HEK293T (cell line): ENCODE results near the gene C1R.

Experiments
- CTCF ChIA-PET: fragments of 350-600 bp; formaldehyde crosslinking; extraction: SDS; loops from one replicate; lab custom pipeline; 2021; ENCODE audit warnings: antibody characterized with exemption, inconsistent platforms; lab: Yijun Ruan, JAX
- POLR2A ChIA-PET: fragments of 350-600 bp; formaldehyde crosslinking; extraction: SDS; loops from one replicate; lab custom pipeline; 2020; ENCODE audit warnings: antibody characterized with exemption, inconsistent platforms; lab: Yijun Ruan, JAX
- DNase-seq: peaks from one replicate; pipeline ENCODE4 v3.0.0; 2012; ENCODE audit warnings: mixed read lengths; ENCODE audit errors: extremely low spot score
- ARNT ChIP-seq: fragments of 450-650 bp; IDR thresholded peaks from 2 replicates; pipeline ENCODE4 v1.6.1; 2017; ENCODE audit warnings: mild to moderate bottlenecking
- BHLHE40 ChIP-seq: fragments of 450-650 bp; IDR thresholded peaks from 2 replicates; pipeline ENCODE4 v1.6.1; 2016; ENCODE audit warnings: mild to moderate bottlenecking, moderate library complexity, borderline replicate concordance
- CTBP1 ChIP-seq: fragments of 450-650 bp; IDR thresholded peaks from 2 replicates; pipeline ENCODE4 v1.6.1; 2016; ENCODE audit warnings: borderline replicate concordance
- ELF4 ChIP-seq: fragments of 450-650 bp; IDR thresholded peaks from 2 replicates; pipeline ENCODE4 v1.6.1; 2017; ENCODE audit warnings: antibody characterized with exemption
- FOXA1 ChIP-seq: fragments of 450-650 bp; IDR thresholded peaks from 2 replicates; pipeline ENCODE4 v1.6.1; 2016; ENCODE audit warnings: mild to moderate bottlenecking
- FOXK2 ChIP-seq: fragments of 450-650 bp; IDR thresholded peaks from 2 replicates; pipeline ENCODE4 v1.6.1; 2016; ENCODE audit warnings: mild to moderate bottlenecking
- FOXM1 ChIP-seq: fragments of 450-650 bp; IDR thresholded peaks from 2 replicates; pipeline ENCODE4 v1.6.1; 2017; ENCODE audit warnings: mild to moderate bottlenecking, borderline replicate concordance
- HDGF ChIP-seq: fragments of 450-650 bp; IDR thresholded peaks from 2 replicates; pipeline ENCODE4 v1.6.1; 2017; ENCODE audit warnings: antibody characterized with exemption, borderline replicate concordance
- L3MBTL2 ChIP-seq: fragments of 450-650 bp; conservative IDR thresholded peaks from 2 replicates; pipeline ENCODE4 v1.6.1; 2016; ENCODE audit warnings: mild to moderate bottlenecking
- LEF1 ChIP-seq: fragments of 450-650 bp; IDR thresholded peaks from 2 replicates; pipeline ENCODE4 v1.6.1; 2017; ENCODE audit warnings: mild to moderate bottlenecking, borderline replicate concordance
- NFRKB ChIP-seq: fragments of 450-650 bp; IDR thresholded peaks from 2 replicates; pipeline ENCODE4 v1.6.1; 2016; ENCODE audit warnings: mild to moderate bottlenecking, moderate library complexity
- PKNOX1 ChIP-seq: fragments of 450-650 bp; IDR thresholded peaks from 2 replicates; pipeline ENCODE4 v1.6.1; 2016
- SP1 ChIP-seq: fragments of 450-650 bp; IDR thresholded peaks from 2 replicates; pipeline ENCODE4 v1.6.1; 2017
- SUZ12 ChIP-seq: fragments of 450-650 bp; IDR thresholded peaks from 2 replicates; pipeline ENCODE4 v1.6.1; 2016; ENCODE audit warnings: mild to moderate bottlenecking
- TARDBP ChIP-seq: fragments of 450-650 bp; IDR thresholded peaks from 2 replicates; pipeline ENCODE4 v1.6.1; 2016
- ZNF384 ChIP-seq: fragments of 450-650 bp; IDR thresholded peaks from 2 replicates; pipeline ENCODE4 v1.6.1; 2016

Gene C1R

GRCh38 chr12:7078163-7078562 is 14.1 kb downstream of the C1R start:
- no peak for DNase-seq
- TF ChIP-seq SUZ12 (no peak), BHLHE40 (no peak), NFRKB (no peak), ELF4 (no peak), FOXA1 (no peak), FOXM1 (no peak), CTBP1 (no peak), LEF1 (no peak), ARNT (no peak), PKNOX1 (no peak), ZNF384 (no peak), TARDBP (no peak), HDGF (no peak), SP1 (no peak), FOXK2 (no peak), L3MBTL2 (no peak)
- CTCF ChIA-PET: no interaction called here
- POLR2A ChIA-PET: no interaction called here

- ChIA-PET POLR2A (interaction anchor here (1.0 to 1.8 kb wide), 2 partner anchors 132 to 133 kb away, joined by 3 to 5 read pairs; partner anchors contain the start of genes C12orf57 and RNU7-1), CTCF (no interaction called here)
- no peak for DNase-seq
- no peak for TF ChIP-seq LEF1
- no peak for TF ChIP-seq ARNT
- TF ChIP-seq L3MBTL2: no peak
- no peak for TF ChIP-seq HDGF
- TF ChIP-seq ELF4: no peak
- no peak for TF ChIP-seq PKNOX1
- TF ChIP-seq SUZ12: no peak
- no peak for TF ChIP-seq FOXM1
- TF ChIP-seq TARDBP: no peak
- TF ChIP-seq CTBP1: no peak
- no peak for TF ChIP-seq SP1
- no peak for TF ChIP-seq NFRKB
- TF ChIP-seq FOXK2: no peak
- no peak for TF ChIP-seq FOXA1
- TF ChIP-seq ZNF384: no peak
- no peak for TF ChIP-seq BHLHE40
These were observed 15.8 kb downstream of the C1R start for GRCh38 chr12:7076493-7076892.

GRCh38 chr12:7075939-7076338 is 16.3 kb downstream of the C1R start:
- ChIA-PET CTCF (no interaction called here), POLR2A (interaction anchor here (1.0 to 1.8 kb wide), 2 partner anchors 131 to 132 kb away, joined by 3 to 5 read pairs; partner anchors contain the start of genes C12orf57 and RNU7-1)
- no peak for DNase-seq
- no peak for TF ChIP-seq TARDBP
- TF ChIP-seq NFRKB: no peak

GRCh38 chr12:7075518-7075917 is 16.7 kb downstream of the C1R start:
- ChIA-PET POLR2A (no interaction called here), CTCF (no interaction called here)
- TF ChIP-seq ELF4: no peak
- TF ChIP-seq TARDBP: no peak
- no peak for TF ChIP-seq CTBP1
- no peak for TF ChIP-seq HDGF
- no peak for TF ChIP-seq FOXK2
- no peak for TF ChIP-seq FOXM1
- no peak for TF ChIP-seq SUZ12
- TF ChIP-seq ARNT: no peak
- no peak for TF ChIP-seq LEF1
- no peak for TF ChIP-seq SP1
- no peak for TF ChIP-seq L3MBTL2
- TF ChIP-seq NFRKB: no peak
- no peak for TF ChIP-seq PKNOX1
- TF ChIP-seq FOXA1: no peak
- DNase-seq: no peak

- ChIA-PET POLR2A (no interaction called here), CTCF (no interaction called here)
- DNase-seq: no peak
- TF ChIP-seq ZNF384 (no peak), FOXK2 (no peak), L3MBTL2 (no peak), ARNT (no peak), LEF1 (no peak), HDGF (no peak)
These were observed 18.3 kb downstream of the C1R start for GRCh38 chr12:7073946-7074345.

GRCh38 chr12:7072554-7072953 is 19.7 kb downstream of the C1R start:
- TF ChIP-seq FOXK2: no peak
- CTCF ChIA-PET: no interaction called here
- DNase-seq: no peak
- POLR2A ChIA-PET: no interaction called here

- CTCF ChIA-PET: no interaction called here
- no peak for TF ChIP-seq ELF4
- TF ChIP-seq SUZ12: no peak
- no peak for TF ChIP-seq L3MBTL2
- no peak for TF ChIP-seq LEF1
- no peak for TF ChIP-seq SP1
- no peak for TF ChIP-seq PKNOX1
- no peak for TF ChIP-seq FOXK2
- TF ChIP-seq ARNT: no peak
- TF ChIP-seq TARDBP: no peak
- no peak for TF ChIP-seq ZNF384
- no peak for TF ChIP-seq BHLHE40
- POLR2A ChIA-PET: no interaction called here
- no peak for DNase-seq
These were observed 20.2 kb downstream of the C1R start for GRCh38 chr12:7072035-7072434.
